HG03025 (cell line): Measurements from ENCODE around the gene PANK1.

ENCODE experiments used
- ATAC-seq: cut with Tn5 transposase; IDR thresholded peaks from one replicate; pipeline ENCODE4 v1.9.1; 2021; ENCODE audit warnings: mild to moderate bottlenecking, moderate library complexity; ENCODE audit not compliant: unreplicated experiment, low FRiP score

PANK1 gene

DNA sequence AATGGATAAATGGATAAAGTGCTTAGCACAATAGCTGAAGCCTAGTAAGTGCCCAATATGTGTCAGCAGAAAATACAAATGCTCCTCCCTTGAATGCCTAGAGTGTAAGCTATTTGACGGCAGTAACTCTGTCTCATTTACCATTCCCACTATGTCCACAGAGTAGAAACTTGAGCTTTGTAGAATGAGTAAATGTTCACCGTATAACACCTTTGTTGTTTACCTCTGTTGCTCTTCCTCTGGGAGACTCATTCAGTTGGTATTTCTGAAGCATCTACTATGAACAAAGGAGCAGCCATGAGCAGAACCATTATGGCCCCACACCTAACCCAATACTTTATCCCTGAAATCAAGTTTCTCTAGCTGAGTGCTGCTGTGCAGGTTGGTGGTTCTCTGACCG, 101.2 kb downstream of the PANK1 start:
- ATAC-seq, result no peak

DNA sequence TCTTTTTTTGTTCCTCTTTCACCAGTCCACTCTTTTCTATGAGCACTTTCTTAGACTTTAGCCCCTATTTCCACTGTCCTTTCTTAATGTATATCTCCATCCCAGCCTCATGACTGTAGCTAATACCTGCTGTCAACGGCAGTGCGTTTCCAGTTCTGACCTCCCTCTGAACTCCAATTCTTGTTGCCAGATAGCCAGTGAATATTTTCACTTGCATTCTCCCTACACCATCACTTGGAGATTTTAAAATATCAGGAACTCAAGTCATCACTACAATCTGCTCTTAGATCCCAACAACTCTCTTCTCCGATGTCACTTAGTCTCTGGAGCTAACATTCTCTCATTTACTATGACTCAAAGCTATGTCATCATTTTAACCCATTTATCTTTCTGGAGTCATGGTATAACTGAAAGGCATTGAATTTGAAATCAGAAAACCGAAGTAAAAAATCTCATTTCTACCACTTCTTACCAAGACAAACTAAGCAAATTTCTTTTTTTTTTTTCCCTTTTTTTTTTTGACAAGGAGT, 104.6 kb downstream of the PANK1 start:
- ATAC-seq, result no peak

DNA sequence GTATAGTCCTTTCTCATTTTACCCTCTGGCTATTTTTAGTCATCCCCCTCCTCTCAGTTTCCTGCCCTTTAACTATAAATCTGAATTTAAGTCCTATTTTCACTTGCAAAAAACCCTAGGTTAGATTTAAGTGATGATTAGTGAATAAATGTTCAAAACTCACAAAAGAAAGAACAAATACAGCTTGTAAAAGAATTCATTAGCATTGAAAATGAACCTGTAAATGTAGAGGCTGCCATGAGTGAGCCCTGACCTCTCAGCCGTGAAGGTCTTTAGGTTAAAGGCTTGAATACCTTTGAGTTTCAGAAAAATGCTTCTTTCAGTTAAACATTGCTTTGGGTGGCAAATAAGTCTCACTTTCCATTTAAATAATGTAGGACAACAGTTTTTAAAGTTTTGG, 107.7 kb downstream of the PANK1 start:
- ATAC-seq, result no peak

DNA sequence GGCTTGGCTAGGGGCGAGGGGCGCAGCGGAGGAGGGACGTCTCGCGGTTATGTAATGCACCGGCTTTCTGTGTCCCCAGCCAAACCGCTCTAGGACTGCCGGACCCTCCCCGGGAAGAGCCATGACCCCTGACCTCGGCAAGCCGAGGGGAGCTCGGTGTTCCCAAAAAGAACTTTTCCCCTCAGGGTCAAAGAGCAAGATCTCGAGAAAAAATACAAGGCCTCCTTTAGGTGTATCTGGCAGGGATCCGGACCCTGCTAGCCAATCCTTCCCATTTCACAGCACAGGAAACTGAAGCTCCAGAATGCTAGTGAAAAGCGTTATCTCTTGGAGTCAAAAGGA, 109.1 kb downstream of the PANK1 start:
- ATAC-seq, result no peak

DNA sequence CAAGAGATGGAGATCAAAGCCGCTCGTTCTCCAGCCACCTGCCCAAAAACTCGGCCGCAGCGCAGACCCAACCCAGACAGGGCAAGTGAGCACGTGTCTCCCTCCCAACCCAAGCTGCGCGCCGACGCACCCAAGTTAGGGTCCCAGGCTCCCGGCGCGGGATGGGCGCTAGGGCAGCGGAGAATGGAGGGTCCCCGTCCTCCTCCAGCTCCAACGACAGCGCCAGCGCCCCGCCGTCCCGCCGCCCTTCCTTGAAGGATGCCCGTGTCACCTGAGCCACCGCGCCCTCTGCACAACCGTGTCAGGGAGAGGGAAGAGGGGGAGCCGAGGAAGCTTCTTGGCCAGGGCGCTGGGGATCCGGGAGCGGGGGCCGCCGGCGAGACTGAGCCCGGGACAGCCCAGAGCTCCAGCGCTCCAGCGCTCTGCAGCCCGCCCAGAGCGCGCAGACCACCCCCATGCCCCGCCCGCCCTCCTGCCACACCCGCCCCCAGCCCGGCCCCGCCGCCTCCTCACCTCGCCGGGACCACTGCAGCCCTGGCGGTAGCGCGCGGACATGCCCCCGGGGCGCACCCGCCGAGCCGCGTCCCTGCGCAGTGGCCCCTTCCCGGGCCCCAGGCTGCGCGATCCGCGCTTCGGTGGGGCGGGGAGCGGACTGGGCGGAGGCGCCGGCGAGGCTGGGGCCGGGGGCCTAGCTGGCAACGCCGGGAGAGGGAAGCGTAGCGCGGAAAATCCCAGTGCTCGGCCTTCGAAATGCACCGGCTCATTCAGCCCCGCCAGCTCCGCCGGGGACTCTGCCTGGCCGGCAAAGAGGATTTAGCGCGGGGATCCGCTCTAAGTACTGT, 109.7 kb downstream of the PANK1 start, which contains the start of gene SLC16A12:
Gene SLC16A12, minus strand, starts transcription at position 424 of the 842 bp plus-strand sequence. CDS start 73,016 bp downstream, outside the sequence.
- ATAC-seq, result no peak

DNA sequence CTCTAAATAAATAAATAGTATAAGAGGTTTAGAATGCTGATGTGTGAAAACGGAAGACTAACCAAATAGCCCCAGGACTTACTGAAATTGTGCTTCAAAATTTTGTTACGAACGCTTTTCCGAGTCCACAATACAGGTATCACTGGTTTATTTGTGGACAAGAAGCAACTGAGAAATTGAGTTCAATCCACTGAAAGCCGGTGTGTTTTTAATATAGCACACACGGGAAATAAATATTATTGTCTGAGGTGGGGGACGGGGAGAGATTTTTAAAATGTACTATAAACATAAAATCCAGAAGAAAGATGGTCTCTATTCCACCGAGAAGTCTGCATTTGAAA, 110.2 kb downstream of the PANK1 start:
- ATAC-seq, result no peak
